K562 (cell line): ENCODE results near the gene FBXL12.

Experiments used
- CHCHD3 ChIP-seq: fragments of 250-450 bp; sonication (Bioruptor Pico); IDR thresholded peaks from 2 replicates; pipeline ENCODE4 v2.1.2; 2022; ENCODE audit warnings: mild to moderate bottlenecking
- EZH2 ChIP-seq: IDR thresholded peaks from 2 replicates; pipeline ENCODE4 v1.6.1; 2012; ENCODE audit warnings: low read depth, mild to moderate bottlenecking, inconsistent platforms, low read length, borderline replicate concordance
- JUN ChIP-seq, 2 experiments: sonication (generic) in 1 of 2; formaldehyde crosslinking in 1 of 2; IDR thresholded peaks; 2 replicates each; pipeline versions ENCODE4 v1.6.1 to v1.8.0; 2012 to 2022; ENCODE audit warnings: borderline replicate concordance in 2 of 2, mild to moderate bottlenecking in 2 of 2, improper control_type of control experiment in 1 of 2, low read depth in 1 of 2, low read length in 1 of 2, missing genetic modification reagents in 1 of 2
- POLR2AphosphoS5 ChIP-seq: IDR thresholded peaks from 2 replicates; pipeline ENCODE4 v1.6.1; 2011; ENCODE audit warnings: mild to moderate bottlenecking, low read depth, low read length, moderate library complexity; ENCODE audit not compliant: control insufficient read depth, insufficient read depth
- ZNF263 ChIP-seq: sonication (generic); formaldehyde crosslinking; IDR thresholded peaks from 2 replicates; pipeline ENCODE4 v1.8.0; 2022; ENCODE audit warnings: mild to moderate bottlenecking, missing genetic modification reagents, borderline replicate concordance
- ZNF780A ChIP-seq: fragments of 250-450 bp; sonication (Bioruptor Pico); IDR thresholded peaks from 2 replicates; pipeline ENCODE4 v1.5.0; 2021; ENCODE audit warnings: mild to moderate bottlenecking
- TF ChIP-seq, protein P1 (sequence below), 3 experiments: IDR thresholded peaks in 2 of 3; conservative IDR thresholded peaks in 1 of 3; 2 replicates each; pipeline ENCODE4 v1.5.1; 2011 to 2012; ENCODE audit warnings: low read length in 3 of 3, mild to moderate bottlenecking in 3 of 3, control low read depth in 2 of 3, improper control_type of control experiment in 1 of 3, inconsistent platforms in 1 of 3, low read depth in 1 of 3, mixed read lengths in 1 of 3, moderate library complexity in 1 of 3; ENCODE audit not compliant: insufficient read depth in 2 of 3
- TF ChIP-seq, protein P2 (sequence below), 2 experiments: fragments of 450-650 bp; formaldehyde crosslinking in 1 of 2; IDR thresholded peaks; 2 replicates each; pipeline versions ENCODE4 v1.4.0 to v1.6.1; 2014 to 2020; ENCODE audit warnings: mild to moderate bottlenecking in 2 of 2, borderline replicate concordance in 1 of 2, low read depth in 1 of 2

DNA sequence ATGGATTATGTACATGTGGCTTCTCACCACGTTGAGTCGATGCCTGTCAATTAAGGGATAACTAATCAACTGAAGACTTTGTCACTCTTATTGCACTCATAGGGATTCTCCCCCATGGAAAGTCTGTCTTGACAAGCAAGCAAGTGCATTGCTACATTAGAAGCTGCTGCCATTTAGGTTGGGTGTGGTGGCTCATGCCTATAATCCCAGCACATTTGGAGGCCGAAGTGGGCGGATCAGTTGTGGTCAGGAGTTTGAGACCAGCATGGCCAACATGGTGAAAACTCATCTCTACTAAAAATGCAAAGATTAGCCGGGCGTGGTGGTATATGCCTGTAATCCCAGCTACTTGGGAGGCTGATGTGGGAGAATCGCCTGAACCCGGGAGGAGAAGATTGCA is 32.1 kb downstream of the FBXL12 start:
- no peak for TF ChIP-seq EZH2
- TF ChIP-seq, protein P1, sequence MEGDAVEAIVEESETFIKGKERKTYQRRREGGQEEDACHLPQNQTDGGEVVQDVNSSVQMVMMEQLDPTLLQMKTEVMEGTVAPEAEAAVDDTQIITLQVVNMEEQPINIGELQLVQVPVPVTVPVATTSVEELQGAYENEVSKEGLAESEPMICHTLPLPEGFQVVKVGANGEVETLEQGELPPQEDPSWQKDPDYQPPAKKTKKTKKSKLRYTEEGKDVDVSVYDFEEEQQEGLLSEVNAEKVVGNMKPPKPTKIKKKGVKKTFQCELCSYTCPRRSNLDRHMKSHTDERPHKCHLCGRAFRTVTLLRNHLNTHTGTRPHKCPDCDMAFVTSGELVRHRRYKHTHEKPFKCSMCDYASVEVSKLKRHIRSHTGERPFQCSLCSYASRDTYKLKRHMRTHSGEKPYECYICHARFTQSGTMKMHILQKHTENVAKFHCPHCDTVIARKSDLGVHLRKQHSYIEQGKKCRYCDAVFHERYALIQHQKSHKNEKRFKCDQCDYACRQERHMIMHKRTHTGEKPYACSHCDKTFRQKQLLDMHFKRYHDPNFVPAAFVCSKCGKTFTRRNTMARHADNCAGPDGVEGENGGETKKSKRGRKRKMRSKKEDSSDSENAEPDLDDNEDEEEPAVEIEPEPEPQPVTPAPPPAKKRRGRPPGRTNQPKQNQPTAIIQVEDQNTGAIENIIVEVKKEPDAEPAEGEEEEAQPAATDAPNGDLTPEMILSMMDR (IDR thresholded peaks at IDR 0.05 in 2 of 3, conservative IDR thresholded peaks at IDR 0.05 in 1 of 3; ENCODE audit: insufficient read depth in 2 of 3, low read depth in 1 of 3, low read length in 3 of 3): no peak
- no peak for TF ChIP-seq ZNF263 (CRISPR knock-in tag)
- no peak for TF ChIP-seq JUN (IDR thresholded peaks at IDR 0.05; ENCODE audit: borderline replicate concordance, low read depth, low read length)
- no peak for TF ChIP-seq JUN (CRISPR knock-in tag; IDR thresholded peaks at IDR 0.05; ENCODE audit: borderline replicate concordance)
- no peak for TF ChIP-seq POLR2AphosphoS5
- no peak for TF ChIP-seq CHCHD3
- TF ChIP-seq, protein P2, sequence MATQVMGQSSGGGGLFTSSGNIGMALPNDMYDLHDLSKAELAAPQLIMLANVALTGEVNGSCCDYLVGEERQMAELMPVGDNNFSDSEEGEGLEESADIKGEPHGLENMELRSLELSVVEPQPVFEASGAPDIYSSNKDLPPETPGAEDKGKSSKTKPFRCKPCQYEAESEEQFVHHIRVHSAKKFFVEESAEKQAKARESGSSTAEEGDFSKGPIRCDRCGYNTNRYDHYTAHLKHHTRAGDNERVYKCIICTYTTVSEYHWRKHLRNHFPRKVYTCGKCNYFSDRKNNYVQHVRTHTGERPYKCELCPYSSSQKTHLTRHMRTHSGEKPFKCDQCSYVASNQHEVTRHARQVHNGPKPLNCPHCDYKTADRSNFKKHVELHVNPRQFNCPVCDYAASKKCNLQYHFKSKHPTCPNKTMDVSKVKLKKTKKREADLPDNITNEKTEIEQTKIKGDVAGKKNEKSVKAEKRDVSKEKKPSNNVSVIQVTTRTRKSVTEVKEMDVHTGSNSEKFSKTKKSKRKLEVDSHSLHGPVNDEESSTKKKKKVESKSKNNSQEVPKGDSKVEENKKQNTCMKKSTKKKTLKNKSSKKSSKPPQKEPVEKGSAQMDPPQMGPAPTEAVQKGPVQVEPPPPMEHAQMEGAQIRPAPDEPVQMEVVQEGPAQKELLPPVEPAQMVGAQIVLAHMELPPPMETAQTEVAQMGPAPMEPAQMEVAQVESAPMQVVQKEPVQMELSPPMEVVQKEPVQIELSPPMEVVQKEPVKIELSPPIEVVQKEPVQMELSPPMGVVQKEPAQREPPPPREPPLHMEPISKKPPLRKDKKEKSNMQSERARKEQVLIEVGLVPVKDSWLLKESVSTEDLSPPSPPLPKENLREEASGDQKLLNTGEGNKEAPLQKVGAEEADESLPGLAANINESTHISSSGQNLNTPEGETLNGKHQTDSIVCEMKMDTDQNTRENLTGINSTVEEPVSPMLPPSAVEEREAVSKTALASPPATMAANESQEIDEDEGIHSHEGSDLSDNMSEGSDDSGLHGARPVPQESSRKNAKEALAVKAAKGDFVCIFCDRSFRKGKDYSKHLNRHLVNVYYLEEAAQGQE (IDR thresholded peaks at IDR 0.05; ENCODE audit: borderline replicate concordance): no peak
- TF ChIP-seq, protein P2 (CRISPR knock-in tag; IDR thresholded peaks at IDR 0.05; ENCODE audit: low read depth): no peak
- no peak for TF ChIP-seq ZNF780A
